GM19463 (cell line): ENCODE measurements around the gene CFAP74.

Experiments
- ATAC-seq: cut with Tn5 transposase; IDR thresholded peaks from one replicate; pipeline ENCODE4 v1.9.1; 2021; ENCODE audit warnings: mild to moderate bottlenecking, moderate library complexity; ENCODE audit not compliant: unreplicated experiment

Gene CFAP74

GRCh38 chr1:1901641-1902294 is 101.8 kb downstream of the CFAP74 start:
- ATAC-seq: no peak

GRCh38 chr1:1900883-1901640 is 102.5 kb downstream of the CFAP74 start:
- ATAC-seq: no peak

GRCh38 chr1:1899967-1900327 is 103.6 kb downstream of the CFAP74 start:
- ATAC-seq: no peak

- ATAC-seq: no peak
Measured at GRCh38 chr1:1899266-1899966, 104.2 kb downstream of the CFAP74 start.

- ATAC-seq: no peak
Measured at GRCh38 chr1:1898246-1898933, 105.2 kb downstream of the CFAP74 start.

- ATAC-seq: no peak
Measured at GRCh38 chr1:1895456-1896336, 107.9 kb downstream of the CFAP74 start.

- no peak for ATAC-seq
Measured at GRCh38 chr1:1895060-1895418, 108.5 kb downstream of the CFAP74 start.

- no peak for ATAC-seq
Measured at GRCh38 chr1:1894354-1895059, 109.1 kb downstream of the CFAP74 start.

GRCh38 chr1:1893997-1894353 is 109.6 kb downstream of the CFAP74 start:
- ATAC-seq: no peak

- ATAC-seq: no peak
Measured at GRCh38 chr1:1893291-1893985, 110.1 kb downstream of the CFAP74 start.

- ATAC-seq: no peak
Measured at GRCh38 chr1:1892763-1893120, 110.8 kb downstream of the CFAP74 start.

- no peak for ATAC-seq
Measured at GRCh38 chr1:1892079-1892762, 111.4 kb downstream of the CFAP74 start.

GRCh38 chr1:1891349-1892078 is 112.1 kb downstream of the CFAP74 start:
- peak; percentile 16 for ATAC-seq

GRCh38 chr1:1890506-1891348 is 112.9 kb downstream of the CFAP74 start, which contains the start of gene GNB1:
Gene GNB1, minus strand, starts transcription at chr1:1891087. Its CDS starts 65,634 bp downstream, at chr1:1825453.
- peak; percentile 69 for ATAC-seq

- ATAC-seq: peak; percentile 38
Measured at GRCh38 chr1:1889847-1890505, 113.6 kb downstream of the CFAP74 start.

GRCh38 chr1:1889090-1889750 is 114.4 kb downstream of the CFAP74 start:
- ATAC-seq: no peak
